PC-3 (cell line): ENCODE data around the gene BBOF1. TPM values are rescaled to one million over a fixed set of nuclear protein-coding genes. Genes with fewer than 3 reads are reported as not detected.
A peak's percentile ranks its signal among the peaks of the same experiment; 100 is the strongest.

ENCODE experiments used
- ATAC-seq: fragments of 200-7000 bp; cut with Tn5 transposase; 2 replicates; pipeline ENCODE4 v1.9.1; 2020; ENCODE audit warnings: mild to moderate bottlenecking, moderate library complexity
- BruUV-seq: library from RNA; stranded (reverse); fragments of 400-500 nt; replicated peaks from 2 replicates; lab custom pipeline; 2021; lab: Mats Ljungman, UMichigan
- CTCF ChIA-PET: fragments of 300-600 bp; sonication (Branson Sonifier 250); formaldehyde crosslinking; loops from one replicate; lab custom pipeline; 2022; ENCODE audit warnings: antibody characterized with exemption; lab: Charles Lee
- POLR2A ChIA-PET: fragments of 300-600 bp; sonication (Branson Sonifier 250); formaldehyde crosslinking; loops from one replicate; lab custom pipeline; 2022; ENCODE audit warnings: antibody characterized with exemption; ENCODE audit not compliant: unreplicated experiment; lab: Charles Lee
- DNase-seq: peaks from one replicate; pipeline ENCODE4 v3.0.0-alpha.2; 2015
- H2AFZ ChIP-seq: fragments of 300-600 bp; sonication (generic); 2 replicates; pipeline ENCODE4 v1.6.0; 2016; ENCODE audit warnings: antibody characterized with exemption, low read length
- H3F3A ChIP-seq: fragments of 300-600 bp; sonication (generic); one replicate; pipeline ENCODE4 v1.6.0; 2017; ENCODE audit warnings: antibody characterized with exemption, low read length, control low read depth, mild to moderate bottlenecking; ENCODE audit not compliant: unreplicated experiment
- H3K27ac ChIP-seq: fragments of 300-600 bp; sonication (generic); 2 replicates; pipeline ENCODE4 v1.5.1; 2016; ENCODE audit warnings: mild to moderate bottlenecking, low read length
- H3K27me3 ChIP-seq: fragments of 300-600 bp; sonication (generic); 2 replicates; pipeline ENCODE4 v1.6.1; 2016; ENCODE audit warnings: low read length, mixed read lengths
- H3K36me3 ChIP-seq: fragments of 300-600 bp; sonication (generic); 2 replicates; pipeline ENCODE4 v1.6.1; 2016; ENCODE audit warnings: low read depth, mixed run types, low read length, mixed read lengths
- H3K4me1 ChIP-seq: fragments of 300-600 bp; sonication (generic); 2 replicates; pipeline ENCODE4 v1.5.1; 2016; ENCODE audit warnings: low read length; ENCODE audit not compliant: insufficient read depth
- H3K4me2 ChIP-seq: fragments of 300-600 bp; sonication (generic); 2 replicates; pipeline ENCODE4 v1.6.0; 2016; ENCODE audit warnings: low read length
- H3K4me3 ChIP-seq: fragments of 300-600 bp; sonication (generic); 2 replicates; pipeline ENCODE4 v1.5.1; 2016; ENCODE audit warnings: mild to moderate bottlenecking, low read length, mixed read lengths
- H3K79me2 ChIP-seq: fragments of 300-600 bp; sonication (generic); 2 replicates; pipeline ENCODE4 v1.6.1; 2017; ENCODE audit warnings: low read length, mixed read lengths
- H3K9ac ChIP-seq: fragments of 300-600 bp; sonication (generic); 2 replicates; pipeline ENCODE4 v1.6.0; 2016; ENCODE audit warnings: mild to moderate bottlenecking, low read length
- H3K9me2 ChIP-seq: fragments of 300-600 bp; sonication (generic); replicated peaks from 2 replicates; pipeline ENCODE4 v1.6.1; 2016; ENCODE audit warnings: mixed run types, low read length, mixed read lengths
- H3K9me3 ChIP-seq: fragments of 300-600 bp; sonication (generic); 2 replicates; pipeline ENCODE4 v1.6.1; 2016; ENCODE audit warnings: low read length, mixed read lengths
- H4K20me1 ChIP-seq: fragments of 300-600 bp; sonication (generic); 2 replicates; pipeline ENCODE4 v1.6.1; 2016; ENCODE audit warnings: low read length, mixed read lengths
- CTCF ChIP-seq: fragments of 300-600 bp; sonication (generic); conservative IDR thresholded peaks from 2 replicates; pipeline ENCODE4 v1.5.1; 2017; ENCODE audit warnings: antibody characterized with exemption, low read depth, mild to moderate bottlenecking, low read length
- EZH2 ChIP-seq: fragments of 300-600 bp; sonication (generic); IDR thresholded peaks from one replicate; pipeline ENCODE4 v1.6.1; 2017; ENCODE audit warnings: antibody characterized with exemption, mild to moderate bottlenecking, low read length; ENCODE audit not compliant: unreplicated experiment
- EZH2phosphoT487 ChIP-seq: fragments of 300-600 bp; sonication (generic); IDR thresholded peaks from 2 replicates; pipeline ENCODE4 v1.6.1; 2018; ENCODE audit warnings: mild to moderate bottlenecking, antibody characterized with exemption, low read length, borderline replicate concordance
- intact Hi-C: fragments of 100-400 bp; cut with micrococcal nuclease; formaldehyde crosslinking; loops from 2 replicates; pipeline ENCODE4 v1.9.0; 2023
- total RNA-seq: library from RNA; depleted of rRNA; stranded (reverse); fragments of >200 nt; gene quantifications from 2 replicates; pipeline ENCODE4 v1.2.3, GENCODE V29; 2014

Gene BBOF1
- total RNA-seq, 1 experiment from 2014 or later: 1.5 TPM

- Histone ChIP-seq H3K27me3 (no peaks in the 10 kb centered on the region), H4K20me1 (no peaks in the 10 kb centered on the region), H2AFZ (no peak overlapping the region), H3K9me2 (no peaks in the 10 kb centered on the region), H3K4me3 (no peak overlapping the region), H3F3A (no peaks in the 10 kb centered on the region), H3K4me1 (peaks cover 9% of the 10 kb centered on the region; the same call in 1 of the 2 replicates), H3K4me2 (no peak overlapping the region), H3K36me3 (no peaks in the 10 kb centered on the region), H3K9me3 (no peaks in the 10 kb centered on the region), H3K79me2 (no peaks in the 10 kb centered on the region), H3K9ac (no peak overlapping the region), H3K27ac (no peak overlapping the region)
- DNase-seq: no peak
- no peak for TF ChIP-seq CTCF
- TF ChIP-seq EZH2: no peak
- no peak for TF ChIP-seq EZH2phosphoT487
- POLR2A ChIA-PET: no interaction called here
- no TSS peak for BruUV-seq
- ATAC-seq: no peak
- CTCF ChIA-PET: interaction anchor here (0.6 kb wide), 1 partner anchor 317 kb away, joined by 3 read pairs; no protein-coding TSS in a partner anchor
- intact Hi-C loops: no loop called here
Observed at GRCh38 chr14:74045522-74045921, 26.4 kb downstream of the BBOF1 start.

GRCh38 chr14:74048281-74048680 lies 29.1 kb downstream of the BBOF1 start:
- Histone ChIP-seq H3K4me2 (0 out of 2 replicates have a peak overlapping the region, but pooled peaks have one; percentile 24), H4K20me1 (no peaks in the 10 kb centered on the region), H3K9me2 (no peaks in the 10 kb centered on the region), H2AFZ (no peak overlapping the region; the same call in 1 of the 2 replicates), H3K36me3 (no peaks in the 10 kb centered on the region), H3K27me3 (no peaks in the 10 kb centered on the region), H3K4me1 (peaks cover 9% of the 10 kb centered on the region; the same call in 1 of the 2 replicates), H3K27ac (0 out of 2 replicates have a peak overlapping the region, but pooled peaks have one; percentile 1), H3K79me2 (no peaks in the 10 kb centered on the region), H3F3A (no peaks in the 10 kb centered on the region), H3K4me3 (no peak overlapping the region), H3K9me3 (no peaks in the 10 kb centered on the region), H3K9ac (no peak overlapping the region)
- BruUV-seq: no TSS peak
- no peak for TF ChIP-seq EZH2phosphoT487
- peak; percentile 63 for TF ChIP-seq CTCF
- ChIA-PET CTCF (no interaction called here), POLR2A (no interaction called here)
- ATAC-seq (peak; percentile 99), DNase-seq (peak; percentile 78)
- intact Hi-C loops: no loop called here

GRCh38 chr14:74049876-74050495 lies 30.8 kb downstream of the BBOF1 start:
- Histone ChIP-seq H3K4me3 (no peak overlapping the region), H4K20me1 (no peaks in the 10 kb centered on the region), H2AFZ (no peak overlapping the region), H3F3A (no peaks in the 10 kb centered on the region), H3K4me1 (peaks cover 9% of the 10 kb centered on the region; the same call in 1 of the 2 replicates), H3K9me2 (no peaks in the 10 kb centered on the region), H3K9me3 (no peaks in the 10 kb centered on the region), H3K9ac (no peak overlapping the region), H3K79me2 (no peaks in the 10 kb centered on the region), H3K27ac (no peak overlapping the region), H3K36me3 (no peaks in the 10 kb centered on the region), H3K4me2 (no peak overlapping the region), H3K27me3 (no peaks in the 10 kb centered on the region)
- no TSS peak for BruUV-seq
- CTCF ChIA-PET: no interaction called here
- TF ChIP-seq EZH2phosphoT487 (no peak), CTCF (no peak), EZH2 (no peak)
- POLR2A ChIA-PET: no interaction called here
- DNase-seq (no peak), ATAC-seq (no peak)
- intact Hi-C loops: no loop called here
